SKM-1 (cell line): ENCODE results near the gene R3HCC1L.
"Not testable (repeated sequence)": the region's sequence is repeated elsewhere in the genome, so short reads cannot be mapped to it uniquely, and the experiment has no call there.

Source experiments
- DNase-seq: peaks from one replicate; lab custom pipeline; 2025; ENCODE audit not compliant: unreplicated experiment; lab: John Stamatoyannopoulos, UW

Gene R3HCC1L

GRCh38 chr10:98226508-98227144 lies 92.2 kb downstream of the R3HCC1L start:
- DNase-seq = no peak

DNA sequence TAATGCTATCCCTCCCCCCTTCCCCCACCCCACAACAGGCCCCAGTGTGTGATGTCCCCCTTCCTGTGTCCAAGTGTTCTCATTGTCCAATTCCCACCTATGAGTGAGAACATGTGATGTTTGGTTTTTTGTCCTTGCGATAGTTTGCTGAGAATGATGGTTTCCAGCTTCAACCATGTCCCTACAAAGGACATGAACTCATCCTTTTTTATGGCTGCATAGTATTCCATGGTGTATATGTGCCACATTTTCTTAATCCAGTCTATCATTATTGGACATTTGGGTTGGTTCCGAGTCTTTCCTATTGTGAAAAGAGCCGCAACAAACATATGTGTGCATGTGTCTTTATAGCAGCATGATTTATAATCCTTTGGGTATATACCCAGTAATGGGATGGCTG lies 93.3 kb downstream of the R3HCC1L start:
- DNase-seq = not testable (repeated sequence)

GRCh38 chr10:98228266-98228665 lies 93.8 kb downstream of the R3HCC1L start:
- DNase-seq = not testable (repeated sequence)

- no peak for DNase-seq
Measured at GRCh38 chr10:98231417-98231816, 97.0 kb downstream of the R3HCC1L start.

- DNase-seq = no peak
Measured at GRCh38 chr10:98235846-98236245, 101.4 kb downstream of the R3HCC1L start.

DNA sequence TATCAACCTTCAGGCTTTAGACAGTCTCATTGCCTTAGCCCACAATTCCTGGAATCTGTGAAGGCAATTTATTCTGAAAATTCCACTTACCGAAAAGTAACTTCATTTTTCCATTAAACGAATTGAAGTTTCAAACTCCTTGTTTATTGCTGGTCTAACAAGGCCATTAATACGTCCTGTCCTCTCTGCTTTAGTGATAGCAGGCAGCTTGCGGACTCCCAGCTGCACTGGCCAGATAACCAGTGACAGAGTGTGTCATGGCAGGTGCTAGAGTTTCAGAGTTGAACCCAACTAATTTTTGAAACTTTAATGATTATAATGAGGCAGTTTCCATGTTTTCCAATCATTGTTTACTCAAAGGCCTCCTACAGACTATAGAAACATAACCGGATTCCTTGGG lies 102.4 kb downstream of the R3HCC1L start:
- no peak for DNase-seq

DNA sequence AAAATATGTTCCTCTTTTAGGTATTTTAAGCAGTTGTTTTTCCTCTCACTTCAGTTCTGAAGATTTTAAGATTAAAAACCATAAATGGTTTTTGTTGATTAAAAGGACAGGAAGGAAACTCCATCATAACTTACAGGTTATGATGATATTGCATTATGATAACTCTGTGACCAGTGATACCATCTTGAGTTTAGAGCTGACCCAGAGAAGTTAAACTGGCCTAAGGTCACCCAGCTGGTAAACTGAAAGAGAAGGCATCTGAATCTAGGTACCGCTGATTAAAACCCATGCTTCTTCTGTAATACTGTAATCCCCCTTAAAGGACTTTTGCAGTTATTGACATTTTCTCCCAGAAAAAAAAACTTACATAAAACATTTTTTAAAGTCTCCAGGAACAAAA lies 103.9 kb downstream of the R3HCC1L start:
- no peak for DNase-seq

GRCh38 chr10:98240524-98240923 lies 106.1 kb downstream of the R3HCC1L start:
- no peak for DNase-seq

GRCh38 chr10:98242823-98243222 lies 108.4 kb downstream of the R3HCC1L start:
- no peak for DNase-seq

DNA sequence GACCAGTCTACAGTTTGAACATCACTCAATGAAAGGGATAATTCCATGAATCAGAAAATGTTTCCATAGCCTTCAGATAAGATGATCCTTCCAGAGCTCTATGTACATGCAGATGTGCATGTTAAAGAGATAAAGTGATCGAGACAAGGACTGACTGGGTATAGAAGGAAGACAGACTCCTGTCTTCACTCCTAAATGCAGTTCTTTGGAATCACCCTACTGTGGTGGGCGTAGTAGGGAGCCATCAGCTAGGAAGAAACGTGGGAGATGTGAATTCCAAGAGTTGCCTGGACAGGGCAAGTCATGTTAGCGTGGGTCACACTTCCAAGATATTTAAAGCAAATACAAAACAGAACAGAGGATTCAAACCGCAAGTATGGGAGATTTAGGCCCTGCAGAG lies 109.7 kb downstream of the R3HCC1L start:
- no peak for DNase-seq

GRCh38 chr10:98244586-98244985 lies 110.1 kb downstream of the R3HCC1L start:
- no peak for DNase-seq

DNA sequence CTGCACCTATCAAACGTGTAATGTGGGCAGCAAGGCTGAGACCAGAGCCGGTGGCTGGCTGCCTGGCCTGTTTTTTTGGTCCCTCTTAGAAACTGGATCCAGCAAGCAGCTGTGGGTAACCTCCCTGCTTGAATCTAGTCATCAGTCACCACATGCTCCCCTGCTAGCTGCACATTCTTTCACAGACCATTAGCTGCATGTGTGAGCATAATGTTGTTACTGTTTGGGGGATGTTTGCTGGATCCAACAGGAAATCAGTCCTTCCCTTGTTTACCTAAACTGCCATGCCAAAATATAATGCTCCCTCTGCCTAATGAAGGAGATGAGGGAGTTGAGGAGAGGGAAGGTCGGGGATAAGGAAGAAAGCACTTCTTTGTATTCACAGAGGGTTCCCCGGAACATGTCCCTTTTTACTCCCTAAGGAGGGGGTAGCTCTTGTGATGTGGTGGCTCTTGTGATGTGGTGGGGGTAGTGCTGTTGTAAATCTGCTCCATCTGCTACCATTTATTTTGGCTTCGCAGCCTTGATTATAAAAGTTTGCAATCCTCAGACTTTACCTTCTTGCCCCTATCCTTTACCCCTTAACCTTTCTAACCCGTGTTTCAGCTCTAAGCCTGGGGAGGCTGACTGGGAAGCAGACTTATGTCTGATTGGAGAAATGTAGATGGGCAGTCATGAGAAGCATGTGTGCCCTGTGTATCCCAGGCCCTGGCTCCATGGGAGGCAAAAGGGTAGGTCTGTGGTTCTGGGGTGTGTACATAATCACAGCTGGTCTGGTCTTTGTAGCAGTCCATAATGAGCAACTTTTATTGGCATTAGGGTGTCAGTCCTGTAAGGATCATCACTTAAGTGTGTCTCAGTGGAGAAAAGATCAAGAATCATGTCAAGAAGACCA lies 112.7 kb downstream of the R3HCC1L start:
- DNase-seq = no peak

DNA sequence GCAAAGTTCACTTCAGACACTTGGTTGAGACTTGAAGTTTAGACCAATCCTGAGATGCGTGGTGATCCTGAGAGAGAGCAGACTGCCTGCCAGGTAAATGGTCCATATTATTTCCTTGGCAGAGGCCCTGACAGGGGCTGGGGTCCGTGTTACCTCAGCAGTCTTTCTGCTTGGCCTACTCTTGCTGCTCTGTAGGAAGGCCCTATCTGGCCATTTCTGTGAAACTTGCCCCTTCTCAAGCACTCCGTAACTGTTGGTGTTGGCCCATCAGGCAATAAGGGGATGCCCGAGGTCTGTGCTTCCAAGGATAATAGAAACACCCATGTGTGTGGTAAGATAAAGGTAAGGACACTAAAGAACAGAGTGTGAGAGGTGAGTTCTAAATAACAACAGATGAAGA lies 113.6 kb downstream of the R3HCC1L start:
- DNase-seq = no peak

DNA sequence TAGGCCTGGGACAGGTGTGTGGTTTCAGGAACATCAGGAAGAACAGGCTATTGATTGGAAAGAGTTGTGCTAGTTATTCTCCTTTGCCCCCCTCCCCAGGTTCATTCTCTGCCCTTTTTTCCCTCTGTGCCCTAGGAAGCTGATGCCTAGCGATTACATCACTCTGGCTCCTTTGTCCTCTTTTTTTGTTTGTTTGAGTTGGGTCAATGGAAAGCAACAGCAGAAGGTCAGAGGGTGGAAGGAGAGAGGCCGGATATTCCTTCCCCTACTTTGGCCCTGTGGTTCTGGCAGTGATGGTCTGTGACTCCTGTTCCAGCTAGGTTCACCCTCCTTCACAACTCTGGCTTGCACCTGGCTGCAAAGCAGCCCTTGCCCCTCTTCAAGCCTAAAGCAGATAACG lies 114.7 kb downstream of the R3HCC1L start:
- no peak for DNase-seq

DNA sequence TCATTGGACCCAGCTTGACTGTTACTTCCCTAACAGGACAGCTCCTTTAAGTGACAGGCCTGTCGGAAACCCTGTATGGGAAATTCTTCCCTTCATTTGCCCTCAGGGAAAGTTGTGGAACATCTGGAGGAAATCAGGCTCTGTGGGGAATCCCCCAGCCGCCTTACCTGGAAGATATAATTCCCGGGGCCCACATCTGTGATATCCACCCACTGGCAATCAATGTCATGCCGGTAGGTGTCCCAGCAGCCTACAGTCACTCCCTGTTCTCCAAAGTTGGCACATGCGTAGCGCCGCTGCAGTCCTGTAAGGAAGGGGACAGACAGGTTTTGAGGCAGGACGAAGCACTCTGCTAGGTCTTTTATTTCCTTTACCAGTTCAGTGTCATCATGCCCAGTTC lies 116.9 kb downstream of the R3HCC1L start:
- DNase-seq = no peak

DNA sequence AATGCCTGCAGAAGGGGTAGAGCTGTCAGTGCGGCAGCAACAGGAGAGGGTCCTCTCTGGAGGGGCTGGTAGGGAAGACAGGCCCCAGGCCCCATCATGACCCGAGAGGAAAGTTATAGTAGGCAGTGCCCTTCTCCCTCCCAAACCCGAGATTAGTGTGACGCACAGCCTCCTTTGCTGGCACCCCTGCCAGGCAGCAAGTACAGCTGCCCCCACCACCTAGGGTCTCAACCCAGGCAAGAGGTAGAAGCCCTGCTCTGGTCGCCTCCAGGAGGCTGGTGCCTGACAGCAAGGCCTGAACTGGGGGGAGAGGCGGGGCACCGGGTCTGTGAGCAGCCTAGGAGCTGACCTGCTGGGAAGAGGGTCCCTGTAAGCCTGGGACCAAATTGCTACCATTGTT lies 118.0 kb downstream of the R3HCC1L start:
- no peak for DNase-seq

GRCh38 chr10:98253499-98253898 lies 119.0 kb downstream of the R3HCC1L start:
- DNase-seq = no peak

DNA sequence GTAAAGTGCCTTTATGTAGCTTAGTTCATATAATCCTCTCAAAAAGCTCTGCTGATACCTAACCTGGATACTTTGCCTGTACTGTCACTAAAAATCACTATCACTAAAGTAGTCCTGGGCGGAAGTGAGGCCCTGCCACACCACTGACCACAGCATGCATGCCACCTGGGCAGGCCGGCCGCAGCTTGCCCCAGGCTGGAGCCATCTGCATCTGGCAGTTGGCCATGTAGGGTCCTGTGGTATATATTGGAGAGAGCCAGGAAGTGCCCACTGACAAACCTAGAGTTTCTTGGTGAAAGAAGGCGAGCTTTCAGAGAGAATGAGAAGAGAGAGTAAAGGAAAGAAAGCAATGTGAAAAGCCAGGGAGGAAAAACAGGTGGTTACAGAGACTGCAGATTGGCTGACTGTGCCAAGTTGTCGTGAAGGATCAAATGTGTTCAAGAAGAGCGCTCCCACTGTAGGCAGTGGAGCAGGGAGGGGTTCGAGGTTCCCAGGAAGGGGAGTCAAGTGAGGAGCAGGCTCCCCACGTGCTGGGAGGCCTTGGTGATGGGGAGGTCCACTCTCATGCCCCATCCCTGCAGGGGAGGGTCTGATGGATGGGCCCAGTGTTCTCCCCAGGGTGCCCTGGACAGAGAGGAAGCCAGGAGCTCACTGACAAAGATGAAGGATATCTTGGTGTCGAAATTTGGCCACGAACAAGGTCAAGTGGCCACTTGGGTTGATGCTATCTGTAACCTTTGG lies 119.9 kb downstream of the R3HCC1L start:
- no peak for DNase-seq

DNA sequence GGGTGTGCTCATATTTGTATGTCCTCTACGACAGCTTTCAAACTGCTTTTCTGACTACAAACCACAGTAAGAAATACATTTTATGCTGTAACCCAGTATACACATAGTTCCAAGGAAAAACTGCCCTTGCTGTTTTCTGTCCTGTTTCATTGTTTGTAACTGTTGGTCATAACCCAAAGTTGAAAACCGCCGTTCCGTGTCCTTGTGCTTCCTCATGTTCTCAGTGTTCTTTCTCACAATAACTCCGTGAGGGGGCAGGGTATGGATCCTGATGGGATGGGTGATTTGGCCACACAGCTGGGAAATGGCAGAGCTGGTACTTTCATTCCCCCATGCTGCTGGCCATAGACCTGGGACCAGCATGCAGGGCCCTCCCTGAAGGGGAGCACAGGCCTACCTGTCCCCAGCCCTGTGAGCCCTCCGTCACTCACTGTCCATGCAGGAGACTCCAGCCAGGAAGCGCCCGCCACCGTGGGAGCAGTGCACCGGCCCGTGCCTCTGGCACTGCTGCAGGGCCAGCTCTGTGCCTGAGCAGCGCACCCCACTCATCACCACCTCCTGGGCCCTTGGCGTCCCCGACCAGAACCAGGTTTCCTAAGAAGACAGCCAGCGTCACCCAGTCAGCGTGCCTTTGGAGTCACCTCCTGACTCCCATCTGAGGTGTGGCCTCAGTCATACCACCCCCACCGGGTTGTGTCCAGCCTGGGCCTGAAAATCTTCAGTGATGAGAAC lies 120.9 kb downstream of the R3HCC1L start:
- no peak for DNase-seq

DNA sequence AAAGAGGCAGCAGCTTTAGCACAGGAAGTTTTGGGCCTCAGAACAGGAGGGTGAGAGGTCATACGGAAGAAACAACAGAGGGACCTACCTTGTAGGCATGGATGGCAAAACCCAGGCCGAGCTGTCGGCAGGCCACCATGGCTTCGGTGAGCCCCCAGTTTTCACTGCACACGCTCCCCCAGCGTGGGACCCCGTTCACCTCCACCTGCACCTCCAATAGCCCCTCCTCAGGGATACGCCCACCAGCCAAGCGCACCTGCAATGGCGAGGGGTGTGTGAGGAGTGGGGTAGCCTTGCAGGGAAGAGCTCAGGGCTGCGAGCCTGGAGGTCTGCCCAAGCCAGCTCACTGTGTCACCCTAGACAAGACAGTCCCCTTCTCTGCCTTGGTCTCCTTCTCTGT lies 122.2 kb downstream of the R3HCC1L start:
- no peak for DNase-seq

DNA sequence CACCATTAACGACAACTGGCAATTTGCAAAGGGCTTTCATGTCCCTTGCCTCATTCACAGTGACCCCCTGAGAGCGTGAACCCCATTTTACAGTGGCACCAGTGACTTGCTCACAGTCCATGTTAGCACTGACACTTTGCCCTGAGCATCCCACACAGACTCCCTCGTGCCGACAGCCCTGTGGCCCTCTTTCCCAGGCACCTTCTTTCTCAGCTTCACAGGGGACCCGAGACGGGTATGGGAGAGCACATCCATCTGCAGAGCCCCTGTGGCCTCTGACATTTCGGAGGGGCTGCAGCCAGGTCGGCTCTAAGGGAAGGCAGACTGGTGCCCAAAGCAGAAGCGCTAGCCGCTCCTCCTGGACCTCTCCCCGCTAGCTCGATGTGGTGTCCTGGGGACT lies 122.7 kb downstream of the R3HCC1L start:
- DNase-seq = no peak
